CD4-positive, alpha-beta T cell (primary cell): ENCODE data around the gene RNF113B. TPM values are rescaled to one million over a fixed set of nuclear protein-coding genes. Genes with fewer than 3 reads are reported as not detected.

Experiments
- ATAC-seq: fragments of 200-7000 bp; cut with Tn5 transposase; one replicate; pipeline ENCODE4 v1.10.0; 2022; ENCODE audit warnings: mild to moderate bottlenecking; ENCODE audit not compliant: poor library complexity
- CTCF ChIA-PET: fragments of 350-600 bp; sonication (Branson Sonifier 250); formaldehyde crosslinking; loops from one replicate; lab custom pipeline; 2021; ENCODE audit warnings: antibody characterized with exemption, inconsistent platforms; lab: Charles Lee
- POLR2A ChIA-PET: fragments of 350-600 bp; sonication (Branson Sonifier 250); formaldehyde crosslinking; loops from one replicate; lab custom pipeline; 2021; ENCODE audit warnings: antibody characterized with exemption, inconsistent platforms; lab: Charles Lee
- DNase-seq, 14 experiments: peaks; one replicate each; pipeline ENCODE4 v3.0.0-alpha.2; 2013 to 2020; ENCODE audit warnings: mixed read lengths in 2 of 14
- H3K27ac ChIP-seq, 2 donors: one replicate each; pipeline versions ENCODE4 v1.5.1 to v1.7.0; 2013; ENCODE audit warnings: low read length in 2 of 2, low read depth in 1 of 2, mild to moderate bottlenecking in 1 of 2
- H3K27me3 ChIP-seq, 2 experiments: 1 replicate in 1 of 2; 2 replicates in 1 of 2; pipeline versions ENCODE4 v1.6.1 to v1.7.0; 2013; ENCODE audit warnings: low read length in 2 of 2, control low read depth in 1 of 2, mild to moderate bottlenecking in 1 of 2, moderate library complexity in 1 of 2; ENCODE audit not compliant: insufficient read depth in 2 of 2, control insufficient read depth in 1 of 2
- H3K36me3 ChIP-seq: one replicate; pipeline ENCODE4 v1.6.1; 2013; ENCODE audit warnings: low read length, control low read depth; ENCODE audit not compliant: insufficient read depth
- H3K4me1 ChIP-seq: one replicate; pipeline ENCODE4 v1.6.1; 2013; ENCODE audit warnings: low read length, control low read depth; ENCODE audit not compliant: insufficient read depth
- H3K4me3 ChIP-seq: one replicate; pipeline ENCODE4 v1.5.1; 2013; ENCODE audit warnings: mild to moderate bottlenecking, low read length, moderate library complexity
- H3K9me3 ChIP-seq, 2 experiments: 1 replicate in 1 of 2; 2 replicates in 1 of 2; pipeline versions ENCODE4 v1.6.1 to v1.7.0; 2013; ENCODE audit warnings: low read length in 2 of 2, mild to moderate bottlenecking in 2 of 2, control low read depth in 1 of 2, moderate library complexity in 1 of 2; ENCODE audit not compliant: control insufficient read depth in 1 of 2, insufficient read depth in 1 of 2
- H3K27ac Mint-ChIP-seq: one replicate; pipeline ENCODE4 v1.8.0; 2020; ENCODE audit warnings: mixed read lengths
- H3K27me3 Mint-ChIP-seq: one replicate; pipeline ENCODE4 v1.8.0; 2021; ENCODE audit warnings: mixed read lengths
- H3K36me3 Mint-ChIP-seq: one replicate; pipeline ENCODE4 v1.8.0; 2021; ENCODE audit warnings: low read depth, mixed read lengths
- H3K4me1 Mint-ChIP-seq: one replicate; pipeline ENCODE4 v1.8.0; 2021; ENCODE audit warnings: low read depth, mixed read lengths
- H3K4me3 Mint-ChIP-seq: one replicate; pipeline ENCODE4 v1.8.0; 2020; ENCODE audit warnings: mild to moderate bottlenecking, mixed read lengths
- H3K9me3 Mint-ChIP-seq: one replicate; pipeline ENCODE4 v1.8.0; 2020; ENCODE audit warnings: mixed read lengths
- CTCF ChIP-seq: fragments of 200-600 bp; IDR thresholded peaks from one replicate; pipeline ENCODE4 v1.8.0; 2022; ENCODE audit warnings: antibody characterized with exemption, mild to moderate bottlenecking
- intact Hi-C, 2 experiments: fragments of 100-400 bp; cut with DNase I in 1 of 2; cut with micrococcal nuclease in 1 of 2; formaldehyde crosslinking; loops; one replicate each; pipeline versions ENCODE4 v1.15.1 to v1.9.0; 2023 to 2025; cut with DNase I, micrococcal nuclease
- total RNA-seq, 174 experiments: library from RNA in 2 of 174; stranded (reverse) in 2 of 174; gene quantifications; one replicate each; pipeline ENCODE4 v1.2.3 and lab custom pipeline; 2021 to 2026

The RNF113B gene
- total RNA-seq, 2 experiments from 2014 or later, result not detected

GRCh38 chr13:98208606-98209005, 31.5 kb upstream of the RNF113B start:
- DNase-seq (no peak), ATAC-seq (no peak)
- H3K36me3 Mint-ChIP-seq, result no peaks in the 10 kb centered on the region
- TF ChIP-seq CTCF, result no peak
- H3K27ac Mint-ChIP-seq, result no peak overlapping the region
- ChIA-PET POLR2A (no interaction called here), CTCF (no interaction called here)
- H3K4me1 ChIP-seq, result no peaks in the 10 kb centered on the region
- no peaks in the 10 kb centered on the region for H3K36me3 ChIP-seq
- peaks cover 6 to 7% of the 10 kb centered on the region in 2 experiments for H3K9me3 ChIP-seq
- no peak overlapping the region for H3K4me3 Mint-ChIP-seq
- H3K9me3 Mint-ChIP-seq, result peaks cover 7% of the 10 kb centered on the region
- no peaks in the 10 kb centered on the region for H3K27me3 ChIP-seq
- H3K4me3 ChIP-seq, result no peak overlapping the region
- H3K27me3 Mint-ChIP-seq, result peaks cover 26% of the 10 kb centered on the region
- intact Hi-C loops, result no loop called here
- H3K4me1 Mint-ChIP-seq, result no peaks in the 10 kb centered on the region
- no peak overlapping the region for H3K27ac ChIP-seq

- ChIA-PET POLR2A (no interaction called here), CTCF (no interaction called here)
- H3K4me1 Mint-ChIP-seq, result no peaks in the 10 kb centered on the region
- DNase-seq (no peak), ATAC-seq (no peak)
- Histone ChIP-seq H3K4me3 (no peak overlapping the region), H3K9me3 (peaks cover 6 to 7% of the 10 kb centered on the region in 2 experiments), H3K36me3 (no peaks in the 10 kb centered on the region), H3K27ac (no peak overlapping the region), H3K27me3 (no peaks in the 10 kb centered on the region), H3K4me1 (no peaks in the 10 kb centered on the region)
- no peaks in the 10 kb centered on the region for H3K36me3 Mint-ChIP-seq
- intact Hi-C loops, result no loop called here
- peaks cover 21% of the 10 kb centered on the region for H3K27me3 Mint-ChIP-seq
- H3K27ac Mint-ChIP-seq, result no peak overlapping the region
- no peak overlapping the region for H3K4me3 Mint-ChIP-seq
- peaks cover 7% of the 10 kb centered on the region for H3K9me3 Mint-ChIP-seq
- no peak for TF ChIP-seq CTCF
Measured at GRCh38 chr13:98207416-98207815, 30.3 kb upstream of the RNF113B start.

- Mint-ChIP-seq H3K4me1 (no peaks in the 10 kb centered on the region), H3K9me3 (peaks cover 7% of the 10 kb centered on the region), H3K27me3 (peaks cover 18% of the 10 kb centered on the region), H3K27ac (no peak overlapping the region), H3K4me3 (no peak overlapping the region), H3K36me3 (no peaks in the 10 kb centered on the region)
- Histone ChIP-seq H3K27ac (no peak overlapping the region), H3K4me3 (no peak overlapping the region), H3K4me1 (no peaks in the 10 kb centered on the region), H3K36me3 (no peaks in the 10 kb centered on the region), H3K9me3 (peaks cover 6 to 7% of the 10 kb centered on the region in 2 experiments), H3K27me3 (no peaks in the 10 kb centered on the region)
- CTCF ChIA-PET, result no interaction called here
- TF ChIP-seq CTCF, result no peak
- intact Hi-C loops, result no loop called here
- DNase-seq (no peak), ATAC-seq (no peak)
- POLR2A ChIA-PET, result no interaction called here
Measured at GRCh38 chr13:98206946-98207345, 29.9 kb upstream of the RNF113B start.
